ENCODE results near the gene OSBPL9.
"Not testable (repeated sequence)": the region's sequence is repeated elsewhere in the genome, so short reads cannot be mapped to it uniquely, and the experiment has no call there.

The OSBPL9 gene

DNA sequence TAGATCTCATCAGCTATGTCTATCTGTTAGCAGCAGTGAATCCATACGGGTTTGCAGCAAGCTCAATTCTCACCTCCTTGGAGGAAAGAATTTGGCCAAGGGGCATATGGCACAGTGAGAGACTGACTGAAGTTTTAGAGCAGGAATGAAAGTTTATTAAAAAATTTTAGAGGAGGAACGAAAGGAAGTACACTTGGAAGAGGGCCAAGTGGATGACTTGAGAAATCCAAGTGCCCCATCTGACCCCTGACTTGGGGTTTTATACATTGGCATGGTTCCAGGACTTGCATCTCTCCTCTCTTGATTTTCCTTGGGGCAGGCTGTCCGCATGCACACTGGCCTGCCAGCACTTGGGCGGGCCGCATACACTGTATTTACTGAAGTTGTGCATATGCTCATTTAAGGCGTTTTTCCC, 9.2 kb upstream of the OSBPL9 start:
- DNase-seq (ENCODE audit: low spot score): no peak

DNA sequence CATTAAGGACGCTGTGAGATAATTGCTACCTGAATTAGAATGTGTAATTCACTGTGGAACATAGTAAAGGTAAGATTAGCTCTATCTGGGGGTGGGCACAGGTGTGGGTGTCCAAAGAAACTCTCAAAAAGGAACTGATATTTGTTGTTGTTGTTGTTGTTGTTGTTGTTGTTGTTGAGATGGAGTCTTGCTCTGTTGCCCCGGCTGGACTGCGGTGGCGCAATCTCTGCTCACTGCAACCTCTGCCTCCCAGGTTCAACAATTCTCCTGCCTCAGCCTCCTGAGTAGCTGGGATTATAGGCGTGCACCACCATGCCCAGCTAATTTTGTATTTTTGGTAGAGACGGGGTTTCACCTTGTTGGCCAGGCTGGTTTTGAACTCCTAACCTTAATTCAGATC, 6.8 kb upstream of the OSBPL9 start:
- not testable (repeated sequence) for DNase-seq (ENCODE audit: low spot score)

DNA sequence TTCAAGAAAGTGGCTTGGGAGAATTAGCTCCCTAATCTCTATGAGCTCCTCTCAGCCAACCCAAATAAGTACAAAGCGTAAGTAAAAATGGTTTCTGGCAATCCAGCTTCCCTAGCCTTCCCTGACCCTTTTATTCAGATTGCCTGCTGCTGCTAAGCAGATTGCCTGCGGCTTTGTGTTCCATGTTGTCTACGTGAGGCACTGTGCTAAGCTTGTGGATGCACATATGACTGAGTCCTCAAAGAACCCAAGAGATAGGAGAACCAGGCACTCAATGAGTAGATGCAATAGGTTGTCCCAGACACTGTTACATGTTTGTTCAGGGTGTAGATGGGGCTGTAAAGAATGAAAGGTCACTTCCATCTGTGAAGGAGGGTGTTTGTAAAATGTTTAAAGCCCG, 6.3 kb upstream of the OSBPL9 start:
- DNase-seq (ENCODE audit: low spot score): no peak

- DNase-seq (ENCODE audit: low spot score): no peak
Measured at GRCh38 chr1:51612447-51612961, 4.4 kb upstream of the OSBPL9 start.

GRCh38 chr1:51615780-51616291, 1.1 kb upstream of the OSBPL9 start:
- no peak for DNase-seq (ENCODE audit: low spot score)

- DNase-seq (ENCODE audit: low spot score): no peak
Measured at GRCh38 chr1:51616490-51616889, 402 bp upstream of the OSBPL9 start.

DNA sequence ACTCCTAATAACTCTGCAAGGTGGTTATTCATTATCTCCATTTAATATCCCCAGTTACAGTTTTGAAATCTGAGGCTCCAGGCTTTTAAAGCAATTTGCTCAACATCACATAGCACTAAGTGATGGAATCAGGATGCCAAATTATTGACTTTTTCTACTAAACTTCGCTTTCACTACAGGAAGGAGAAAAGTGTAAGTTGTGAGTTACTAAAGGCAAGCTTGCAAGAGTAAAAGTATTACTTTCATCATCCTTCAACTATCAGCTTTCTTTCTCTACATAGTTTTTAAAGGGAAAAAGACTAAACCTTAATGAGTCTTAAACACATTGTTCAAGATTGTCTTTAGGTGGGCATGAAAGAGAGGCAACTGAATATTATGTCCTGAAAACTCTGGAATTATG, 1.8 kb downstream of the OSBPL9 start:
- no peak for DNase-seq (ENCODE audit: low spot score)

GRCh38 chr1:51620470-51620869, 3.6 kb downstream of the OSBPL9 start:
- DNase-seq (ENCODE audit: low spot score): no peak

- no peak for DNase-seq (ENCODE audit: low spot score)
Measured at GRCh38 chr1:51621161-51621560, 4.3 kb downstream of the OSBPL9 start.

DNA sequence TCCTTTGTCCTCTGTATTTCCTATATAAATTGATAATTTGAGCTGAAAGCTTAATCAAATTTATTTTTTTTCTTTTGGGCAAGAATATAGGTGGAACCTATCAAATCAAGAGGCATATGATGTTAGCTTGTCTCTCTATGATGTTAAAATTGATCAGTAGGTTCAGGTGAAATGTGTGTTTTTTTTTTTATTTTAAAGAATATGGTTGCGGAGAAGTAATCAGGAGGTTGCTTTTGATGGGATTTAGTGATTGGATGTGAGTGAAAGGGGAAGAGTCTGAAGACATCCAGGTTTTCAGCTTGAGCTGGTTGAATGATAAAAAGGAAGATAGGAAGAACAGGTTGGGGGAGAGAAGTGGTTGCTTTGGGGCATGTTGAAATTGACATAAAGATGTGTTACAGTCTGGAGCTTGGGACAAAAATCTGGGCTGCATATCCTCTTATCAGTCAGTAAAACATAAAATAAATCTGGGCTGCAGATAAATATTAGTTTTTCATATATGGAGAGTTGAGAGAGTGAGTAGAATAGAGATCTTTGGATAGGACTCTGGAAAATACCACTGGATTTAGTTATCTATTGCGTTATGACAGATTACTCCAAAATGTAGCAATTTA, 5.1 kb downstream of the OSBPL9 start:
- DNase-seq (ENCODE audit: low spot score): no peak

- DNase-seq (ENCODE audit: low spot score): peak; percentile 40
Measured at GRCh38 chr1:51622455-51622913, 5.6 kb downstream of the OSBPL9 start.

GRCh38 chr1:51623025-51623424, 6.1 kb downstream of the OSBPL9 start:
- DNase-seq (ENCODE audit: low spot score): no peak

- DNase-seq (ENCODE audit: low spot score): no peak
Measured at GRCh38 chr1:51623450-51623849, 6.6 kb downstream of the OSBPL9 start.

- DNase-seq (ENCODE audit: low spot score): no peak
Measured at GRCh38 chr1:51624855-51625254, 8.0 kb downstream of the OSBPL9 start.

DNA sequence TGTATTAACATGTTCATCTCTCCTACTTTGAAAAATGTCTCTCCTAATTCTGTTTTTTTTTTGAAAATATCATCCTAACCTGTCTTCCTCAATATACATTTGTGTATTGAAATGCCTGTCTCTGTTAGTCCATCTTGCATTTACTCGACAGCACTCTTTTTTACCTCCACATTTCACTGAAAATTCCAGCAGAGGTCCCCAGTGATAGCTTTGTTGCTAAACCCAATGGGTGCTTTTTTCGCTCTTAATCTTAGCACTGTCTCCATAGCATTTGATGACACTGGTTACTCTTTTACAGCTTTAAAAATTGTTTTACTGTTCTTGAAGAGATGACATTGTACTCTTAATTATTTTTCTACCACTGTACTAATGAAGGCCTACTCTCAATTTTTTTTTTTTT, 10.8 kb downstream of the OSBPL9 start:
- peak; percentile 50 for DNase-seq (ENCODE audit: low spot score)

- DNase-seq (ENCODE audit: low spot score): no peak
Measured at GRCh38 chr1:51628715-51629590, 12.1 kb downstream of the OSBPL9 start.

DNA sequence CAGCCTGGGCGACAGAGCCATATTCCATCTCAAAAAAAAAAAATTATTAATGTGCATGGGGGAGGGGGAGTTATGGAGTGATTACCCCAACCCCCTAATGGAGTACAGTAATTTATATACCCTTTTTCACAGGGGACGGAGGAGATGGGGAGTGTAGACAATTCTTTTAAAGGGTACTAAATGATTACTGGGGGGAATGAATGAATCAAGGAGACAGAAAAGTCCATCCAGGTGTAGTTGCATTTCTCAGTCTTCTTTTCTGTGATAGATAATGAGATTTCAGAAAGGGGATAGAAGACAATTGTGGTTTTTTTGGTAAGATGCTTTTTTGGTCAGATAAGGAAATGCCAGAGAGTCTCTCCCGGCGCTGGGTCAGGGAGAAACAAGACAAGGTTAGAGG, 13.0 kb downstream of the OSBPL9 start:
- no peak for DNase-seq (ENCODE audit: low spot score)

DNA sequence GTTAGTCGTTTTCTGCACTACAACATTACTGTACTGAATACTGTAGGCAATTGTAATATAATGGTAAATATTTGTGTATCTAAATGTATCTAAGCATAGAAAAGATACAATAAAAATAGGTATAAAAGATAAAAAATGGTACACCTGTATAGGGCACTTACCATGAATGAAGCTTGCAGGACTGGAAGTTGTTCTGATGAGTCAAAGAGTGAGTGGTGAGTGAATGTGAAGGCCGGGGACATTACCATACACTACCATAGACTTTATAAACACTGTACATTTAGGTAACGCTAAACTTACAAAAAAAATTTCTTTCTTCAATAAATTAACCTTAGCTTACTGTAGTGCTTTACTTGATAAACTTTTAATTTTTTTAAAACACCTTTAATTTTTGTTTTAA, 13.5 kb downstream of the OSBPL9 start:
- no peak for DNase-seq (ENCODE audit: low spot score)

- no peak for DNase-seq (ENCODE audit: low spot score)
Measured at GRCh38 chr1:51630922-51631321, 14.0 kb downstream of the OSBPL9 start.

GRCh38 chr1:51631747-51632146, 14.9 kb downstream of the OSBPL9 start:
- no peak for DNase-seq (ENCODE audit: low spot score)

- no peak for DNase-seq (ENCODE audit: low spot score)
Measured at GRCh38 chr1:51634618-51635017, 17.7 kb downstream of the OSBPL9 start.

DNA sequence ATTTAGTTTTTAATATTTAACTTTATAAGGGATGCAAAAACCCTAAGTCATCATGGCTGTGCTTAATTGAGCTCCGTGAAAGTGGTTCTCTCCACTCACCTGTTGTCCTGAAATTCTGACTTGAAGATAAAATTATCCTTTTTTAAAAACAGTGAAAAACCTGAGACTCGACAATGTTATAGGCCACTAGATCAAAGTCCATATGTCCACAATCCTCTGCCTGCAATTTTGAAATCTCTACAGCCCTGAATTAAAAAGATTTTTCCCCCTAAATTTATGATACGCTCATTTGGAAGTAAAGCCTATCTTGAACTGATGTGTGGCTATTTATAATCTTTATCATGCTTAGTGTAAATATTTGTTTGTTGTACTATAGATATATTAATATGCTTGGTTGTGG, 18.7 kb downstream of the OSBPL9 start:
- no peak for DNase-seq (ENCODE audit: low spot score)

DNA sequence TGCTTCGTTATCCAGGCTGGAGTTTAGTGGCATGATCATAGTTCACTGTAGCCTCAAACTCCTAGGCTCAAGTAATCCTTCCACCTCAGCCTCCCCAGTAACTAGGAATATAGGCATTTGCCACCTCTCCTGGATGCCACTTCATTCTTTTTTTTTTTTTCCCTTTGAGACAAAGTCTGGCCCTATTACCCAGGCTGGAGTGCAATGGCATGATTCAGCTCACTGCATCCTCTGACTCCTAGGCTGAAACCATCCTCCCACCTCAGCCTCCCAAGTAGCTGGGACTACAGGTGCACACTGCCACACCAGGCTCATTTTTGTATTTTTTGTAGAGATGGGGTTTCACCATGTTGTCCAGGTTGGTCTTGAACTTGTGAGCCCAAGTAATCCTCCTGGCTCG, 19.3 kb downstream of the OSBPL9 start:
- DNase-seq (ENCODE audit: low spot score): no peak
